ENCODE measurements around the gene RBM20.
"Not testable (repeated sequence)": the region's sequence is repeated elsewhere in the genome, so short reads cannot be mapped to it uniquely, and the experiment has no call there.

RBM20 gene

GRCh38 chr10:110706690-110707098, 62.6 kb downstream of the RBM20 start:
- DNase-seq = no peak

GRCh38 chr10:110708776-110709443, 64.8 kb downstream of the RBM20 start:
- no peak for DNase-seq

GRCh38 chr10:110709444-110709828, 65.3 kb downstream of the RBM20 start:
- no peak for DNase-seq

DNA sequence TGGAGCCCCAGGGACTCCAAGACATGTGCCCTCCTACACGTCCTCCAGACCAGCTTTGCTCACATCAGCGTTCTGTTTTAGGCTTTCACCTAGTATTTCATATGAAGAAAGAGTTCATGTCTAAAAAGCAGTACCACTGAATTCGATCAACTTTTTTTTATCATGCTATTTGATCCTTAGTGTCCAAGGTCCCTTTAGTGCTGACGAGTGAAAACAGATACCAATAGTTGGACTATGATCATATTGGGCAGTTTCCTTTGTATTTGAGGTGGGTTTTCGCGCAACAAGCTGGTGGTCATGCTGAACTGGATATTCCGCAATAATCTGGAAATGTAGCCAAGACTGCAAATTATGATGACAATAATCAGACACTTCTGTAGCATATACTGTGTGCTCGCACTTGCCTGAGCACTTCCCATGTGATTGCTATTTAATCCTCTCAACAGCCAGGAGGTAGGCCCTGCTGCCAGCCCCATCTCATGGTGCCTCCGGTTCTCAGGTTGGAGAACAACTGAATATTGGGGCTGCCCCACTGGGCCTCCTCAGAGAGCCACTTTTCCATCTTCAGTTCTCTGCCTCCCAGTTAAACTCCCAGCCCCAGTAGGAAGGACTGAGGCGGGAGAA, 65.9 kb downstream of the RBM20 start:
- DNase-seq = no peak

DNA sequence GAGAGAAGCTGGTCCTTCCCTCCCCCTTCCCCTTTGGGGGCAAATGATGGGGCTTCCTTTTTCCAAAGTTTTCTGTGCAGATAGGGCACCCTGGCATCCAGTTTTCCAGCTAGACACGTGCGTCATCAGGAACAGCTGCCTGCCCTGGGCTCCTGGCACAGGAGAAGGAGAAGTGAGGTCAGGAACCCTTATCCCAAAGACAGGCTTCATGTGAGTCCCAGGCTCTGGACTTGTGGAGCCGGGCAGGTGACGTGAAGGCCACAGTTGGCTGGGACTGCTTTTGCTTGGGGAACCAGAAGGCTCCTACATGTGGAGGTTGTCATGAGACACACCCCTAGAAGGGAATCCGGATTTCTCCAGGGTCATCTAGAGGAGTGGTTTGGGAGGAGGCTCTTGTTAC, 66.5 kb downstream of the RBM20 start:
- DNase-seq = no peak

DNA sequence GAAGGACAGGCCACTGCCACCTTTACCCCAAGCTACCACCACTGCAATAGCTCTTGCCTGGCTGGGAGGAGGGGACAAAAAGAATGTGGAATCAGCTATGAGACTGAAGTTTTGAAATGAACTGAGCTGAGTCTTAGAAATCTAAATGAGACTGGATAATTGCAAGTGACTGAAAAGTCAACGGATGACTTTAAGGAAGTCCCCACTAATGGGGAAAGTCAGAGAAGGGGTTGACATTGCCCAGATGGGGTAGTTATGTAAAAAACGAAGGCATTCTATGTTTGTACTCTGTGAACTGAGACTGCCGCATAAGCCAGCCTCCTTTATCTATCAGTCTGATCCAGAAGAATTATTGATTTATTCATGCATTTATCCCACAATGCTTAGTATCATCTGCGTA, 67.2 kb downstream of the RBM20 start:
- no peak for DNase-seq

DNA sequence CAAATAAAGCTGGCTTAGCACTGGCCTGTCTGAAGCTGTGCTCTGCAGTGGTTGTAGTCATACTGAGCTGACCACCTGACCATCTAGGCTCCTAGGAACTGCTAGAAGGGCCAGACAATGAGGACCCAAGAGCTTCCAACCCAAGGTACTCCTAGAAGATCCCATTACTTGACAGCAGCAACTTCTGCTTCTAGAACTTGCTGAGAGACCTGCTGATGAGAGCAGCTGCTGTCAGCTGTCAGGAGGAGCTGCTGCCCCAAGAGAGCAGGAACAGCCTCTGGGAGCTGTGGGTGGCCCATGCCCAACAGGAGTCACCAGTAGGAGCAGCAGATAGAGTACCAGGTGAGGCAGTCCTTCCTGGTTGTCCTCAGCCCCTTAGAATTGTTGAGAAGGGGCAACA, 70.2 kb downstream of the RBM20 start:
- DNase-seq = no peak

GRCh38 chr10:110717781-110718589, 73.8 kb downstream of the RBM20 start:
- no peak for DNase-seq

DNA sequence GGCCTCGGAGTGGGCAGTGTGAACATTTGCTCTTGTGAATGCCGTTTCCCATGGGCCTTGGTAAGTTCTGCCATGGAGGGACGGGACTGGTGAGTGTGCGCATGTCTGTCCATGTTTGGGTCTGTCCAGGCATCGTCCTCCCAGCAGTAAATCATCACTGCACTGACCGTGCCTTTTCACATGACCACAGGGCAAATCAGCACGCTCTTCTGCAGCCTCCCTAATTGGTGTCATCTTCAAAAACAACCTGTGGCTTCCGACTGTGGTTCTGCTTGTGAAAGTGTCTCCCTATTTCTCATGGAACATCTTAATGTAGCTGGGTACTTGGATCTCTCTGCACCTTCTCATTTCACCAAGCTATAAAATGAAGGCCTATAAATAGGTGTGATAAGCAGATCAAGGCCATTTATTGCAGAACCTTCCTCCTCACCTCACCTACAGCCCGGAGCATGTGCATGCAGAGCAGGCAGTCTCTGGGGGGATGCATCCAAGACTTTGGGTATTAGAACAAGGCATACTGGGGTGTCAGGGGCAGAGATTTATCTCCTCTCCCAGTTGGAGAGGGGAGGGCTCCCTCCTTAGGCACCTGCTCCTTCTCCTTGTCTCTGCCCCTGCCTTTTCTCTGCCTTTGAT, 77.4 kb downstream of the RBM20 start:
- no peak for DNase-seq

GRCh38 chr10:110723224-110723891, 79.2 kb downstream of the RBM20 start:
- DNase-seq = no peak

DNA sequence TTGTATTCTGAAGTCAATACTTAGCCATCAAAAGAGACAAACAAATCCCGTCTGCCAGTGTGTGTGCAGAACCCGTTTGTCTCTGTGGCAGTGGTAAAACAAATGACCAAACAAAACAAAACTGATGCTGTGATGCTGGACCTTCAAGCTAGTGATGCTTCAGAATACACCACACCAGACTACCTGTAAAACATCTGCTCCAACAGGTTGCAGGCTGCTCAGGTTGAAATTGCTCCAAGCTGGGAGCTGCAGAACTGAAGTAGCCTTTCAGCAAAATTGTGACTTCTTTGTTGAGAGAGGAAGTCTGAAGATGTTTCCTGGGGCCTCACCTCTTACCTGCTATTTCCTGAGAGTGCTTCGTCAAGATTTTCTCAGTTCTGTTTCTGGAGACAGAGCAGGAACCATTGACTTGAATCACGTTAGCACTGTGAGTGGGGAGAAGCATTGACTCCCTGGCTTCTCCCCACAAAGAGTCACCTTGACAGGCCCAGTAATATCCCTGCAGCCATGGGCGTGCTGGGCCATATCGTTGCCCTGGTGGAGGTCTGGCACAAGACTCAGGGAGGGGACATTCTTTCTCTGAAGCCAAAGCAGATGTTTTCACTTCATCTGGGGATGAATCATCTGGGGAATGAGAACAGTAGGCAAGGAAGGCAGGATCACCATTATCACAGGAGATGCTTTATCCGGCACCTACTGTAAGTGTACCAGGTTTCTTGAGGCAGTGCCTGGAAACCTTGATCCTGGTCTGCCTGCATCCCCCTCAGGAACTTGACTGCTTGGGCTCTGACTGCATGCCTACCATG, 80.2 kb downstream of the RBM20 start:
- DNase-seq = no peak

- DNase-seq = no peak
These were observed 80.8 kb downstream of the RBM20 start for GRCh38 chr10:110724937-110725336.

DNA sequence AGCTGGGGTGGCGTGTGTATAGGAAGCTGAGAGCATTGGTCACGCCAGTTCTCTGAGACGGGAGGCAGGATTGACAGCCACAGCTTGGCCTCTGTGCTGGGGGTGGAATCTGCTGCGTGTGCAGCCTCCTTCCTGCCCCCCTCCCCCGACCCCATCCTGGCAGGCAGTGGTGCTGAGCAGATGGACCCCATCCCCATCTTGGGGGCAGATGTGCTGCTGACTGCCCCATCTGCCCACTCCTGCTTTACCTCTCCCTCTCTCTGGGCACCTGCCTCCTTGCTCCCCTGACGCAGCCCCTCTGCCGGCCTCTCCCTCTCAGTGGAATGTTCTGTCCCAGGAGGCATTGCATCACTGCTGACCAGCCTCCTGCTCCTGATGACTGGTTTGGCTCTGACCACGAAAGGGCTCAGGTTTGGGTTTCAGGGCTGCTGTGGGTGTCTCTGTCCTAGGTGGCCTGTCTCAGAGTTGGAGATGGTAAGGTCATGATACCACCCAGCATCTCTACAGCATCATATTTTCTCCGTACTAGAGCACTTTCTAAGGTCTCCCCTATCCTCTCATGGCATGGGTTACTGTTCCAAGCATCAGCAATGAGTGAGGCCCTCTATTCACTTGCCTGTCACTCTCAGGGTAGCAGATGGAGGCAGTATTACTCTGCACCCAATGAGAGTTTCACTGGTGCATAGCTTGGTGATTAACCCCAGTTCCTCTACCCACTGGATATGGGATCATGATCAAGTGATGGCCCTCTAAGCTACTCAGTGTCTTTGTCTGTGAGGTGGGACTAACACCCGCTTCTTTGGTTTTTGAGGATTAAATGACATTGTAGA, 81.9 kb downstream of the RBM20 start:
- DNase-seq = no peak

DNA sequence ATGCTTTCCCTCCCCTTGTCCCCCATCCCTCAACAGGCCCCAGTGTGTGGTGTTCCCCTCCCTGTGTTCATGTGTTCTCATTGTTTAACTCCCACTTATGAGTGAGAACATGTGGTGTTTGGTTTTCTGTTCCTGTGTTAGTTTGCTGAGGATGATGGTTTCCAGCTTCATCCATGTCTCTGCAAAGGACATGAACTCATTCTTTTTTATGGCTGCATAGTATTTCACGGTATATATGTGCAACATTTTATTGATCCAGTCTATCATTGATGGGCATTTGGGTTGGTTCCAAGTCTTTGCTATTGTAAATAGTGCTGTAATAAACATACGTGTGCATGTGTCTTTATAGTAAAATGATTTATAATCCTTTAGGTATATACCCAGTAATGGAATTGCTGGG, 83.6 kb downstream of the RBM20 start:
- DNase-seq = not testable (repeated sequence)

DNA sequence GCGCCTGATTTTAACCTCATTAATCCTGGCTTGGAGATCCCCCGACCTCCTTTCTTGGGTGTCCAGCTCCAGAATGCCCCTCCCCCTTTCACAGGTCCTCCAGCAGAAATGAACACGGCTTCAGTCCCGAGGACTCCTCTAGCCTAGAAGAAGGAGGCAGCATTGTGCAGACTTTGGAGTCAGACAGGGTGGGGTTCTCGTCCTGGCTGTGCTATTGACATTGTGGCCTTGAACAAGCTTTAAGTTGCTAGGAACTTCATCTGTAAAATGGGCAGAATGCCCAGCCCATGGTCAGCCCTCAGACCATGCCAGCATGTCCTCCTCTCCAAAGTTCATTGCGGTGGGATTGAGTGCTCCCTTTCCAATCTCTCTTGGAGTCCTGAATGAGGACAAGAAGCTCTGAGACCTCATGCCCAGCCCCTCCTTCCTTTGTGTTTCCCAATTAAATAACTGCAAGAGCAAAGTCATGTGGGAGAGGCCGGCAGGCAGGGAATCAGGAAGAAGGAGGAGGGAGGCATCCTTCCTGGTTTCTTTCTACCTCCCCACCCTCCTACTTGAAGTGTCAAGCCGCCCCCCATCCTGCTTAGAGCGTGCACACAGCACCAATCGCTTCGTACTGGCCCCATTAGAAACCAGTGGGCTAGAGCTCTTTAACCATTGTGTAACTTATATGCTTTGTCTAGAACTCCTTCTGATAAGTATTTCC, 86.4 kb downstream of the RBM20 start:
- no peak for DNase-seq

- no peak for DNase-seq
These were observed 89.2 kb downstream of the RBM20 start for GRCh38 chr10:110733218-110733952.

GRCh38 chr10:110735620-110736027, 91.5 kb downstream of the RBM20 start:
- no peak for DNase-seq

DNA sequence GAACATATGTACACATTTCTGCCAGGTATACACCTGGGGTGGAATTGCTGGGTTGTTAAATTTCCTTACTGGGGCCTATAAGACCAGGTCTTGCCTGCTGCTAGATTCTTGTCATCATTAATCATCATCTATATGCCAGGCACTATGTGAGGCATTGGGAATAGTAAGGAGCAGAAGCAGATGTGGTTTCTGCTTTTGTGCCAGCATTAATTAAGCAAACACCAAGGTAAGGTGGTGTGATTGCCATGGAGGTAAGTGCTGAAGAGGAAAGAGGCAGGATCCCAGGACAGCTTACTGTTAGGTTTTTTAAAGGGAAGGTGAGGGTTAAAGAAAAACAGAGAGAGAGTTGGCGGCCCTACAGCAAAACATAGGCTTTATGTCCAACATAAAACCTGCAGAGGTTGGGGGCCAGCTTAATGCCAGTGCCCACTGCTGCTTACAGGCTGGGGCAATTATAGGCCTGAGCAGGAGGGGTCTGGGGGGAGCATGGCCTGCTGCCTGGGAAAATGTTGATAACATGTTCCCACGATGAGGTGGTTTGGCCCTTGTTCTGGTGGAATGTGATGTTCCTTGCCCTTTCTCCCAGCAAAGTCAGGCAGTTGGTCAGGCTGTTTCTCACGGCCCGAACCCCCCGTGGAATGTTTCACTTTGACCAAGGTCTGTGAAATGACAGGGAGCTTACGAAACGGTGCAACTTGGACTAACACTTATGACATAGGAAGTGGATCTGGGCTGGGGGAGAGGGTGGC, 93.9 kb downstream of the RBM20 start:
- no peak for DNase-seq

- no peak for DNase-seq
These were observed 95.7 kb downstream of the RBM20 start for GRCh38 chr10:110739811-110740271.

All from 8988T (cell line).